Loucy (cell line): ENCODE data around the gene BTBD9.

Experiments
- CTCF ChIP-seq: fragments of 200-600 bp; sonication (generic); conservative IDR thresholded peaks from 2 replicates; pipeline ENCODE4 v1.5.1; 2014; ENCODE audit warnings: mild to moderate bottlenecking, antibody characterized with exemption, low read length
- EZH2phosphoT487 ChIP-seq: fragments of 200-600 bp; IDR thresholded peaks from 2 replicates; pipeline ENCODE4 v1.6.1; 2018; ENCODE audit warnings: antibody characterized with exemption, mild to moderate bottlenecking, moderate library complexity, borderline replicate concordance

- TF ChIP-seq CTCF (no peak), EZH2phosphoT487 (no peak)
Measured at GRCh38 chr6:38169221-38169976, 470.3 kb downstream of the BTBD9 start.
